DOHH2 (cell line): ENCODE measurements around the gene LRRC56.

Source experiments
- EZH2phosphoT487 ChIP-seq: fragments of 200-600 bp; sonication (generic); IDR thresholded peaks from 2 replicates; pipeline ENCODE4 v1.6.1; 2017; ENCODE audit warnings: borderline replicate concordance, mild to moderate bottlenecking, antibody characterized with exemption, low read length, moderate library complexity, mixed read lengths
- TF ChIP-seq, protein P1 (sequence below): fragments of 200-600 bp; sonication (generic); IDR thresholded peaks from one replicate; pipeline ENCODE4 v1.5.1; 2014; ENCODE audit warnings: antibody characterized with exemption, mild to moderate bottlenecking, low read depth, low read length; ENCODE audit not compliant: poor library complexity, severe bottlenecking

DNA sequence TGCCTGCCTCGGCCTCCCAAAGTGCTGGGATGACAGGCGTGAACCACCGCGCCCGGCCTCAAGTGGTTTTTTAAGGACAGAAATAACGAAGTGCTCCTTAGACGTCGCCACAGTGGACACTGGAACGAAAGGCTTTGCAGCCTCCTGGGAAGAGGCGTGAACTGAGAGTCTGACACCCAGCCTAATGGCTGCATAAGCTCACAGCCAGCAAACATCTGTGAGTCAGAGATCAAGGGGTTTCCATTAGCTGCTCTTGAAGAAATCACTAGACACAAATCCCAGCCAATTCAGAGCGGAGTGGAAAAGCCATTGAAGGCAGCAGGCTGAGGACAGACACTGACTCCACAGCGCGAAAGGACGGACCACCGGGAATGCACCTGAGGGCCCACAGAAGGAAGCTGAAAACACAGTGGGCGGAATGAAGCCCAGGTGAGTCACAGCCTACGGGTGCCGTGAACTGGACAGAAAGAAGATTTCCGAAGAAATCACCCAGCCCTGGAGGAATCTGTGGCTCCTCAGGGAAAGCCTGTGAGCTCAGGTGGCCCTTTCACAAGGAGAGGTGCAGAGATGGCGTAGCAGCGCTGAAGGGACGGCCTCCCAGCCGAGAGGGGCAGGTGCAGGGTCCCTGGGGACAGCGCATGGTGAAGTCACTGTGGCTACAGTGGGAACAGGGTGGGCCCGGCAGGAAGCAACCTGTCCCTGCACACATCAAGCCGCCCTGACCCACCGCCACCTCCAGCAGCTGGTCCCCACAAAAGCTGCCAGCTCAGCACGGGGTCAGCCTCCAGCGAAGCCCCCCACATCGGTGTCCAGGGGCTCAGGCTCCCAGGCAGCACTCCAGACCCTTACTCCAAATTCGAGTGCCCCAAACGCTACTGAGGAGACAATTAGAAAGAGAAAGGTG lies 11.6 kb downstream of the LRRC56 start:
- TF ChIP-seq, protein P1, sequence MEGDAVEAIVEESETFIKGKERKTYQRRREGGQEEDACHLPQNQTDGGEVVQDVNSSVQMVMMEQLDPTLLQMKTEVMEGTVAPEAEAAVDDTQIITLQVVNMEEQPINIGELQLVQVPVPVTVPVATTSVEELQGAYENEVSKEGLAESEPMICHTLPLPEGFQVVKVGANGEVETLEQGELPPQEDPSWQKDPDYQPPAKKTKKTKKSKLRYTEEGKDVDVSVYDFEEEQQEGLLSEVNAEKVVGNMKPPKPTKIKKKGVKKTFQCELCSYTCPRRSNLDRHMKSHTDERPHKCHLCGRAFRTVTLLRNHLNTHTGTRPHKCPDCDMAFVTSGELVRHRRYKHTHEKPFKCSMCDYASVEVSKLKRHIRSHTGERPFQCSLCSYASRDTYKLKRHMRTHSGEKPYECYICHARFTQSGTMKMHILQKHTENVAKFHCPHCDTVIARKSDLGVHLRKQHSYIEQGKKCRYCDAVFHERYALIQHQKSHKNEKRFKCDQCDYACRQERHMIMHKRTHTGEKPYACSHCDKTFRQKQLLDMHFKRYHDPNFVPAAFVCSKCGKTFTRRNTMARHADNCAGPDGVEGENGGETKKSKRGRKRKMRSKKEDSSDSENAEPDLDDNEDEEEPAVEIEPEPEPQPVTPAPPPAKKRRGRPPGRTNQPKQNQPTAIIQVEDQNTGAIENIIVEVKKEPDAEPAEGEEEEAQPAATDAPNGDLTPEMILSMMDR, result no peak
- no peak for TF ChIP-seq EZH2phosphoT487
